Neutrophil (primary cell): ENCODE measurements around the gene ARCN1.
"Not testable (repeated sequence)": the region's sequence is repeated elsewhere in the genome, so short reads cannot be mapped to it uniquely, and the experiment has no call there.

Experiments
- H3K27ac ChIP-seq: fragments of 200-600 bp; sonication (generic); 2 replicates; pipeline ENCODE4 v1.5.1; 2016; ENCODE audit warnings: mild to moderate bottlenecking, moderate library complexity
- H3K27me3 ChIP-seq: fragments of 200-600 bp; sonication (generic); 2 replicates; pipeline ENCODE4 v1.6.0; 2016; ENCODE audit warnings: mild to moderate bottlenecking
- H3K36me3 ChIP-seq: fragments of 200-600 bp; sonication (generic); 2 replicates; pipeline ENCODE4 v1.5.1; 2017
- H3K4me1 ChIP-seq, 2 experiments: fragments of 200-600 bp in 1 of 2; sonication (generic) in 1 of 2; 1 replicate in 1 of 2; 2 replicates in 1 of 2; pipeline versions ENCODE4 v1.5.1 to v1.6.1; 2013 to 2016; ENCODE audit warnings: low read depth in 1 of 2, low read length in 1 of 2, mild to moderate bottlenecking in 1 of 2, moderate library complexity in 1 of 2; ENCODE audit not compliant: control insufficient read depth in 1 of 2, insufficient read depth in 1 of 2
- H3K4me3 ChIP-seq, 2 experiments: fragments of 200-600 bp in 1 of 2; sonication (generic) in 1 of 2; 1 replicate in 1 of 2; 2 replicates in 1 of 2; pipeline ENCODE4 v1.5.1; 2013 to 2016; ENCODE audit warnings: low read depth in 1 of 2, low read length in 1 of 2, mild to moderate bottlenecking in 1 of 2, moderate library complexity in 1 of 2
- H3K9me3 ChIP-seq: fragments of 200-600 bp; sonication (generic); 2 replicates; pipeline ENCODE4 v1.5.1; 2016
- TF ChIP-seq, protein P1 (sequence below): fragments of 200-600 bp; sonication (generic); IDR thresholded peaks from 2 replicates; pipeline ENCODE4 v1.5.1; 2016; ENCODE audit warnings: antibody characterized with exemption

ARCN1 gene

DNA sequence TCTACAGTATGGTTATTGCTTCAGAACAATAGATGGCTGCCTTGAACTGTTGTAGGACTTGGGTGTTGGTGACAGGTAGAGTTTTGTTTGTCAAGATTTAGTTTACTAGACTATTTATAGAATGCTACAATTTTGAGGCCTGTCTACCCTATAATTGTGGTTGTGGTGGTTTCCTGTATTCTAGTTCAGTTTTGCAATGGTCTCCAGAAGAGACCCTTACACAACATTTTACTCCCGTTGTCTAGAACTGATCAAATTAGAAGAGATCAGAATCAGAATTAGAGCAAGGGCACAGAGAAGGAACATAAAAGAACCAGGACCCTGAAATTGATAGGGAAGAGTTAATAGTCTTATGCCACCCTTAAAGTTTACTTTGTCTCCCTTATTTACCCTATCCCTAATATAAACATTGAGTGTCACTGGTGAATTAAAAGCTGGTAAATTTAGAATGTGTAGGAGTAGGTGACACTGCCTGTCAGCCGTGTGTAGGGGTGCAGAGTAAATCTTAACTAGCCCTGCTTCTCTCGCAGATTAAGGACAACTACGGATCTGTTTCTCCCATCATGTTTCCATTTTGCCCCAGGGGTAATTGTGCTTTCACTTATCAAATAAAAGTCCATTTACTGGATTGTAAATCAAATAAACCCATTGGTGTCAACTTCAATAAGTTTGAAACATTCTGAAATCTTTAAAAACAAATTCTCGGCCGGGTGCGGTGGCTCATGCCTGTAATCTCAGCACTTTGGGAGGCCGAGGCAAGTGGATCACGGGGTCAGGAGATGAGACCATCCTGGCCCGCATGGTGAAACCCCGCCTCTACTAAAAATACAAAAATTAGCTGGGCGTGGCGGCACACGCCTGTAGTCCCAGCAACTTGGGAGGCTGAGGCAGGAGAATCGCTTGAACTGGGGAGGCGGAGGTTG lies 24.3 kb downstream of the ARCN1 start:
- no peak overlapping the region for H3K4me3 ChIP-seq
- no peaks in the 10 kb centered on the region for H3K9me3 ChIP-seq
- H3K36me3 ChIP-seq = peaks cover 96% of the 10 kb centered on the region
- TF ChIP-seq, protein P1, sequence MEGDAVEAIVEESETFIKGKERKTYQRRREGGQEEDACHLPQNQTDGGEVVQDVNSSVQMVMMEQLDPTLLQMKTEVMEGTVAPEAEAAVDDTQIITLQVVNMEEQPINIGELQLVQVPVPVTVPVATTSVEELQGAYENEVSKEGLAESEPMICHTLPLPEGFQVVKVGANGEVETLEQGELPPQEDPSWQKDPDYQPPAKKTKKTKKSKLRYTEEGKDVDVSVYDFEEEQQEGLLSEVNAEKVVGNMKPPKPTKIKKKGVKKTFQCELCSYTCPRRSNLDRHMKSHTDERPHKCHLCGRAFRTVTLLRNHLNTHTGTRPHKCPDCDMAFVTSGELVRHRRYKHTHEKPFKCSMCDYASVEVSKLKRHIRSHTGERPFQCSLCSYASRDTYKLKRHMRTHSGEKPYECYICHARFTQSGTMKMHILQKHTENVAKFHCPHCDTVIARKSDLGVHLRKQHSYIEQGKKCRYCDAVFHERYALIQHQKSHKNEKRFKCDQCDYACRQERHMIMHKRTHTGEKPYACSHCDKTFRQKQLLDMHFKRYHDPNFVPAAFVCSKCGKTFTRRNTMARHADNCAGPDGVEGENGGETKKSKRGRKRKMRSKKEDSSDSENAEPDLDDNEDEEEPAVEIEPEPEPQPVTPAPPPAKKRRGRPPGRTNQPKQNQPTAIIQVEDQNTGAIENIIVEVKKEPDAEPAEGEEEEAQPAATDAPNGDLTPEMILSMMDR = no peak
- H3K27me3 ChIP-seq = no peaks in the 10 kb centered on the region
- no peak overlapping the region for H3K27ac ChIP-seq
- peaks cover 5% of the 10 kb centered on the region in 2 experiments for H3K4me1 ChIP-seq

GRCh38 chr11:118597556-118597955 lies 25.3 kb downstream of the ARCN1 start:
- H3K4me1 ChIP-seq = peaks cover 5% of the 10 kb centered on the region in 2 experiments
- no peak overlapping the region for H3K4me3 ChIP-seq
- TF ChIP-seq, protein P1 = no peak
- H3K27ac ChIP-seq = no peak overlapping the region
- H3K27me3 ChIP-seq = no peaks in the 10 kb centered on the region
- peaks cover 97% of the 10 kb centered on the region for H3K36me3 ChIP-seq
- no peaks in the 10 kb centered on the region for H3K9me3 ChIP-seq

- Histone ChIP-seq H3K4me3 (no peak overlapping the region), H3K27ac (no peak overlapping the region), H3K27me3 (peaks cover 29% of the 10 kb centered on the region), H3K36me3 (peaks cover 60% of the 10 kb centered on the region), H3K4me1 (peaks cover 0 to 1% of the 10 kb centered on the region in 2 experiments), H3K9me3 (no peaks in the 10 kb centered on the region)
- TF ChIP-seq, protein P1 = no peak
These were observed 30.1 kb downstream of the ARCN1 start for GRCh38 chr11:118602331-118602730.

- H3K36me3 ChIP-seq = peaks cover 46% of the 10 kb centered on the region
- H3K9me3 ChIP-seq, H3K4me3 ChIP-seq, H3K27ac ChIP-seq: not testable (repeated sequence)
- H3K4me1 ChIP-seq = peaks cover 13 to 15% of the 10 kb centered on the region in 2 experiments
- H3K27me3 ChIP-seq = peaks cover 43% of the 10 kb centered on the region
These were observed 31.5 kb downstream of the ARCN1 start for GRCh38 chr11:118603709-118604108.

DNA sequence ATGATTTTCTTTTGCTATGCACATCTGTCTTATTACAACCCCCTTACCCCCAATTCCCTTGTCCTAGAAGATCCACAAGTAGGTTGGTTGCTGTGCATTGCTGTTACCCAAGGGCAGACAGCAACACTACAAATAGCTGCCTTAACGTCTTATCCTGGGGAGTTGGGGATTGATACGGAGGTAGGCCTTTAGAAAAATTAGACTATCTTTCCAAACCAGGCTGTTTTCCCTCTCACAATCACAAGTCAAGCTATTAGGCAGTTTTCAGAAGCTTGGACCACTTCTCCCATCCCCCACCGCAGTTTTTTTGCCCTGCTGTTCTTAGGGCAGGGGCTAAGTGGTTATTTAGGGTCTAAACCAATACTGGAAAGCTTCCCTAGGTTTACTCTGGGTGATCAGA lies 32.4 kb downstream of the ARCN1 start:
- no peak overlapping the region for H3K27ac ChIP-seq

More for the DNA sequence above, 32.4 kb downstream of the ARCN1 start:
- Histone ChIP-seq H3K9me3 (no peaks in the 10 kb centered on the region), H3K36me3 (peaks cover 38% of the 10 kb centered on the region), H3K4me3 (no peak overlapping the region), H3K4me1 (peaks cover 21 to 23% of the 10 kb centered on the region in 2 experiments), H3K27me3 (peaks cover 51% of the 10 kb centered on the region)
- TF ChIP-seq, protein P1 = no peak
